ENCODE measurements around the gene CFHR5. TPM values are rescaled to one million over a fixed set of nuclear protein-coding genes. Genes with fewer than 3 reads are reported as not detected.

Gene CFHR5
- not detected for total RNA-seq

GRCh38 chr1:196977278-196977677 is at the start of gene CFHR5:
TSS of gene CFHR5 (plus strand) at chr1:196977556. CDS start at chr1:196977665, 109 bp downstream.

GRCh38 chr1:196943568-196943967 is 33.8 kb upstream of the CFHR5 start, which contains the start of gene CFHR2:
TSS of gene CFHR2 (plus strand) at chr1:196943738. CDS start at chr1:196943881, 143 bp downstream.

Small RNAs within 50 kb of the gene (small RNA-seq; reads per million reads assigned to genes)
- gene AL139418.1: 0 reads per million in 2 donors

Other genes with a start within 250 kb of the CFHR5 start
- gene CFHR3, start 202.7 kb upstream of the CFHR5 start, total RNA-seq: not detected
- not detected for gene CFHR1, start 157.8 kb upstream of the CFHR5 start, total RNA-seq
- gene CFHR4, start 89.5 kb upstream of the CFHR5 start, total RNA-seq: not detected
- gene CFHR2, start 33.8 kb upstream of the CFHR5 start, total RNA-seq: not detected
- gene F13B, start 89.7 kb downstream of the CFHR5 start, total RNA-seq: not detected
- 10 to 100 TPM; 22.7 to 30.0 TPM for gene ASPM, start 169.1 kb downstream of the CFHR5 start, total RNA-seq
- 10 to 100 TPM; 10.3 to 12.4 TPM for gene ZBTB41, start 223.7 kb downstream of the CFHR5 start, total RNA-seq